ENCODE data around the gene SERINC3.

Gene SERINC3

DNA sequence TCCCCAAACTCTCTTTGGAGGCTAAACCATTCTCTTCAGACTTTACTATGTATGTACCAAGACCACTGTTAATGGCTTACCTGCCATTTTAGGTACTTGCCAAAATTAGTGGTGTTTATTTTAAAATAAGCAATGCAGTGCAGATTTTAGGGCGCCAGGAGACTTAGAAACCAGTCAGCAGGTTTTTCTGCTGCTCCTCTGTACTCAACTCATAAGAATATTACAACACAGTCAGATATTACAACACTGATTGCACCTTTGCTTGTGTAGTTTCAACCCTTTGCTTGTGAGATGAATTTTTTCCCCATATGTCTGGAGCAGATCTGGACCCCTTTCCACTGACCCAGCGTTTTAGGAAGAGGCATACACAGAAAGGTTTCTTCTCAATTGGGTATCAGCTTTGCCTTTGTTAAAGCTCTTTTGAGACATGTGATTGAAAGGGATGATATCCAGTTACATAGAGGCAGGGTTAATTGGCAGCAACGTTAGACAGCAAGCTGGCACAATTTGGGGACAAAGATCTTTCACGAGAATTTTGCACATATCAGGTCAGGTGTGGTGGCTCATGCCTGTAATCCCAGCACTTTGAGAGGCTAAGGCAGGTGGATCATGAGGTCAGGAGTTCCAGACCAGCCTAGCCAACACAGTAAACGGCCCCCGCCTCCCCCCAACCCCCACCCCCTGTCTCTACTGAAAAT is 40.0 kb downstream of the SERINC3 start:
- H3K27me3 Mint-ChIP-seq (ENCODE audit: low read depth), result no peaks in the 10 kb centered on the region
- peaks cover 9% of the 10 kb centered on the region for H3K4me1 Mint-ChIP-seq
- H3K9me3 Mint-ChIP-seq, result no peaks in the 10 kb centered on the region
- no peak overlapping the region for H3K27ac Mint-ChIP-seq
- TF ChIP-seq, protein P1, sequence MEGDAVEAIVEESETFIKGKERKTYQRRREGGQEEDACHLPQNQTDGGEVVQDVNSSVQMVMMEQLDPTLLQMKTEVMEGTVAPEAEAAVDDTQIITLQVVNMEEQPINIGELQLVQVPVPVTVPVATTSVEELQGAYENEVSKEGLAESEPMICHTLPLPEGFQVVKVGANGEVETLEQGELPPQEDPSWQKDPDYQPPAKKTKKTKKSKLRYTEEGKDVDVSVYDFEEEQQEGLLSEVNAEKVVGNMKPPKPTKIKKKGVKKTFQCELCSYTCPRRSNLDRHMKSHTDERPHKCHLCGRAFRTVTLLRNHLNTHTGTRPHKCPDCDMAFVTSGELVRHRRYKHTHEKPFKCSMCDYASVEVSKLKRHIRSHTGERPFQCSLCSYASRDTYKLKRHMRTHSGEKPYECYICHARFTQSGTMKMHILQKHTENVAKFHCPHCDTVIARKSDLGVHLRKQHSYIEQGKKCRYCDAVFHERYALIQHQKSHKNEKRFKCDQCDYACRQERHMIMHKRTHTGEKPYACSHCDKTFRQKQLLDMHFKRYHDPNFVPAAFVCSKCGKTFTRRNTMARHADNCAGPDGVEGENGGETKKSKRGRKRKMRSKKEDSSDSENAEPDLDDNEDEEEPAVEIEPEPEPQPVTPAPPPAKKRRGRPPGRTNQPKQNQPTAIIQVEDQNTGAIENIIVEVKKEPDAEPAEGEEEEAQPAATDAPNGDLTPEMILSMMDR (IDR thresholded peaks at IDR 0.05; ENCODE audit: unreplicated experiment in 3 of 3), result no peak
- no peak overlapping the region for H3K4me3 Mint-ChIP-seq
- H3K36me3 Mint-ChIP-seq (ENCODE audit: low read depth), result peaks cover 49% of the 10 kb centered on the region

DNA sequence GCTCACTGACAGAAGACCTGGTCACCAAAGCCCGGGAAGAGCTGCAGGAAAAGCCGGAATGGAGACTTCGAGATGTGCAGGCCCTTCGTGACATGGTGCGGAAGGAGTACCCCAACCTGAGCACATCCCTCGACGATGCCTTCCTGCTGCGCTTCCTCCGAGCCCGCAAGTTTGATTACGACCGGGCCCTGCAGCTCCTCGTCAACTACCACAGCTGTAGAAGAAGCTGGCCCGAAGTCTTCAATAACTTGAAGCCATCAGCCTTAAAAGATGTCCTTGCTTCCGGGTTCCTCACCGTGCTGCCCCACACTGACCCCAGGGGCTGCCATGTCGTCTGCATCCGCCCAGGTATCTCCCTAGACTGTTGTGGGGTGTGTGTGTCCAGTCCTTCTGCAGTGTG is 41.8 kb downstream of the SERINC3 start:
- Mint-ChIP-seq H3K36me3 (ENCODE audit: low read depth) (peaks cover 37% of the 10 kb centered on the region), H3K9me3 (no peaks in the 10 kb centered on the region), H3K4me3 (no peak overlapping the region), H3K27me3 (ENCODE audit: low read depth) (no peaks in the 10 kb centered on the region), H3K27ac (no peak overlapping the region), H3K4me1 (peaks cover 23% of the 10 kb centered on the region)
- TF ChIP-seq, protein P1 (IDR thresholded peaks at IDR 0.05; ENCODE audit: unreplicated experiment in 3 of 3), result no peak

DNA sequence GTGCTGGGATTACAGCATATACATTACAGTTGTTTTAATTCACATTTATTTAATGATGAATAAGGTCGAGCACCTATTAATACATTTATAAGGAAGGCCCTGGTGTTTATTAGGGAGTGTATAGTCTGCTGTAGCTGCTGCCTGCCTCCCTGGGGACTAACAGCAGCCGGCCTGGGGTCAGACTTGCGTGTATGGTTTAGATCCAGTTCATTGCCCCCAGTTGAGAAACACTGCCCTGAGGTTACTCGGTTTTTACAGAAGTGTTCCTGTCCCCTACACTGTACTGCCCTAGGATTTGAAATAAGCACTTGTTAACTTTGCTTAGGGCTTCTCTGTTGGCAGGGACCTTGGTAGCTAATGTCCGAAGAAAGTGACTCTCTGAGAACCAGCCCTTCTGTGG is 42.2 kb downstream of the SERINC3 start:
- H3K4me1 Mint-ChIP-seq, result peaks cover 27% of the 10 kb centered on the region
- H3K4me3 Mint-ChIP-seq, result no peak overlapping the region
- H3K9me3 Mint-ChIP-seq, result no peaks in the 10 kb centered on the region
- H3K27me3 Mint-ChIP-seq (ENCODE audit: low read depth), result no peaks in the 10 kb centered on the region
- no peak overlapping the region for H3K27ac Mint-ChIP-seq
- H3K36me3 Mint-ChIP-seq (ENCODE audit: low read depth), result peaks cover 36% of the 10 kb centered on the region
- TF ChIP-seq, protein P1 (IDR thresholded peaks at IDR 0.05; ENCODE audit: unreplicated experiment in 3 of 3), result no peak

DNA sequence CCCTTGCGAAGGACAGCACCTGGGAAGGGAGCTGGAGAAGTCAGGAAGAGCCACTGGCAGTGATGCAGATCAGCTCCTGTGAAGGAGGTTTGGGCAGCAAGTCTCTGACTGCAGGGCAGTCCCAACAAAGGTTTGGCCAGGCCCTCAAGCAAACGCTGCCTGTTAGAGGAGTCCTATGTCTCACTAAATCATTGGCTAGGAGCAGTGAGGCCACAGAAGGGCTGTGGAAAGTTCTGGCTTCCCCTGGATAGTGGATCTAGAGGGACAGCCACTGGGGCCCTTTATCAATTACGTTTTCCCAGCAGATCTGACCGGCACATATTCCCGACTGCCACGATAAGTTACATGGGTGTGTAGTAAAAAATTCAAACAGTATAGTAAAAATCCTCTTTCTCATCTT is 43.7 kb downstream of the SERINC3 start:
- Mint-ChIP-seq H3K4me3 (peak overlapping the region; percentile 37 to 73 (median 41)), H3K27ac (no peak overlapping the region), H3K9me3 (no peaks in the 10 kb centered on the region), H3K4me1 (peaks cover 27% of the 10 kb centered on the region), H3K36me3 (ENCODE audit: low read depth) (peaks cover 23% of the 10 kb centered on the region), H3K27me3 (ENCODE audit: low read depth) (no peaks in the 10 kb centered on the region)
- TF ChIP-seq, protein P1 (IDR thresholded peaks at IDR 0.05; ENCODE audit: unreplicated experiment in 3 of 3), result no peak

DNA sequence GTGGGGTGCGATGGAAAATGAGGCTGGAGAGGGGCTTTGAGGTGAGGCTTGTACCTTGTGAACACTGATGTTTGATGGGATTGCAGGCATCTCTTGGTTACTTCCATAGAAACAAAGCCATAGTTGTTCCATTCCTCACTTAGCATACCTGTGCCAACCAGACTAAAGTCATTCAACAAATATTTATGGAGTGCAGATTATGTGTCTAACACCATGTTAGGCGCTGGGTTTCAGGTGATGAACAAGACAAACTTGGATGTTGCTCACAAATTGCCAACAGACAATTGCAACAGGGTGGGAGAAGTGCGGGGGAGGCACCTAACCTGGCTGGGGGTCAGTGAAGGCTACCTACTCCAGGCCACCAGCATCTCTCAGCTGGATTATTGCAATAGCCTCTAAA is 44.7 kb downstream of the SERINC3 start:
- Mint-ChIP-seq H3K27ac (no peak overlapping the region), H3K27me3 (ENCODE audit: low read depth) (no peaks in the 10 kb centered on the region), H3K9me3 (no peaks in the 10 kb centered on the region), H3K4me3 (peak overlapping the region; percentile 89 to 96 (median 95)), H3K4me1 (peaks cover 27% of the 10 kb centered on the region), H3K36me3 (ENCODE audit: low read depth) (peaks cover 21% of the 10 kb centered on the region)
- TF ChIP-seq, protein P1 (IDR thresholded peaks at IDR 0.05; ENCODE audit: unreplicated experiment in 3 of 3), result no peak

Measured in nephron (organoid).